HEK293T (cell line): ENCODE measurements around the gene LRRC7.

ENCODE experiments used
- ARNT ChIP-seq: fragments of 450-650 bp; IDR thresholded peaks from 2 replicates; pipeline ENCODE4 v1.6.1; 2017; ENCODE audit warnings: mild to moderate bottlenecking
- BHLHE40 ChIP-seq: fragments of 450-650 bp; IDR thresholded peaks from 2 replicates; pipeline ENCODE4 v1.6.1; 2016; ENCODE audit warnings: mild to moderate bottlenecking, moderate library complexity, borderline replicate concordance
- CTBP1 ChIP-seq: fragments of 450-650 bp; IDR thresholded peaks from 2 replicates; pipeline ENCODE4 v1.6.1; 2016; ENCODE audit warnings: borderline replicate concordance
- FOXA1 ChIP-seq: fragments of 450-650 bp; IDR thresholded peaks from 2 replicates; pipeline ENCODE4 v1.6.1; 2016; ENCODE audit warnings: mild to moderate bottlenecking
- FOXK2 ChIP-seq: fragments of 450-650 bp; IDR thresholded peaks from 2 replicates; pipeline ENCODE4 v1.6.1; 2016; ENCODE audit warnings: mild to moderate bottlenecking
- FOXM1 ChIP-seq: fragments of 450-650 bp; IDR thresholded peaks from 2 replicates; pipeline ENCODE4 v1.6.1; 2017; ENCODE audit warnings: mild to moderate bottlenecking, borderline replicate concordance
- HDGF ChIP-seq: fragments of 450-650 bp; IDR thresholded peaks from 2 replicates; pipeline ENCODE4 v1.6.1; 2017; ENCODE audit warnings: antibody characterized with exemption, borderline replicate concordance
- LEF1 ChIP-seq: fragments of 450-650 bp; IDR thresholded peaks from 2 replicates; pipeline ENCODE4 v1.6.1; 2017; ENCODE audit warnings: mild to moderate bottlenecking, borderline replicate concordance
- SP1 ChIP-seq: fragments of 450-650 bp; IDR thresholded peaks from 2 replicates; pipeline ENCODE4 v1.6.1; 2017
- SUZ12 ChIP-seq: fragments of 450-650 bp; IDR thresholded peaks from 2 replicates; pipeline ENCODE4 v1.6.1; 2016; ENCODE audit warnings: mild to moderate bottlenecking
- TARDBP ChIP-seq: fragments of 450-650 bp; IDR thresholded peaks from 2 replicates; pipeline ENCODE4 v1.6.1; 2016
- ZNF384 ChIP-seq: fragments of 450-650 bp; IDR thresholded peaks from 2 replicates; pipeline ENCODE4 v1.6.1; 2016

GRCh38 chr1:69649383-69649990 is 81.8 kb downstream of the LRRC7 start:
- TF ChIP-seq FOXA1 (no peak), FOXM1 (no peak), ZNF384 (no peak), SUZ12 (no peak), HDGF (no peak), SP1 (no peak), LEF1 (no peak), BHLHE40 (no peak), ARNT (no peak), CTBP1 (no peak), TARDBP (no peak), FOXK2 (no peak)
